Hepatocyte (in vitro differentiated cells): ENCODE measurements around the gene EFNA2. TPM values are rescaled to one million over a fixed set of nuclear protein-coding genes. Genes with fewer than 3 reads are reported as not detected.

Experiments used
- DNase-seq: peaks from one replicate; pipeline ENCODE4 v3.0.0-alpha.2; 2016; ENCODE audit warnings: low spot score
- H2AFZ ChIP-seq: fragments of 200-600 bp; sonication (generic); 2 replicates; pipeline ENCODE4 v1.6.0; 2016; ENCODE audit warnings: antibody characterized with exemption, mild to moderate bottlenecking
- H3K27ac ChIP-seq: fragments of 200-600 bp; sonication (generic); 2 replicates; pipeline ENCODE4 v1.5.1; 2016; ENCODE audit warnings: mild to moderate bottlenecking
- H3K27me3 ChIP-seq: fragments of 200-600 bp; sonication (generic); 2 replicates; pipeline ENCODE4 v1.6.1; 2016
- H3K36me3 ChIP-seq: fragments of 200-600 bp; sonication (generic); replicated peaks from 2 replicates; pipeline ENCODE4 v1.5.1; 2016; ENCODE audit warnings: low read depth; ENCODE audit not compliant: insufficient read depth
- H3K4me1 ChIP-seq: fragments of 200-600 bp; sonication (generic); 2 replicates; pipeline ENCODE4 v1.5.1; 2016; ENCODE audit warnings: mild to moderate bottlenecking, moderate library complexity; ENCODE audit not compliant: insufficient read depth
- H3K4me2 ChIP-seq: fragments of 200-600 bp; sonication (generic); 2 replicates; pipeline ENCODE4 v1.6.0; 2016
- H3K4me3 ChIP-seq: fragments of 200-600 bp; sonication (generic); 2 replicates; pipeline ENCODE4 v1.5.1; 2016; ENCODE audit warnings: mild to moderate bottlenecking
- H3K79me2 ChIP-seq: fragments of 200-600 bp; sonication (generic); 2 replicates; pipeline ENCODE4 v1.6.0; 2017; ENCODE audit warnings: mild to moderate bottlenecking
- H3K9me2 ChIP-seq: fragments of 200-600 bp; sonication (generic); replicated peaks from 2 replicates; pipeline ENCODE4 v1.6.0; 2017; ENCODE audit warnings: mild to moderate bottlenecking; ENCODE audit not compliant: insufficient read depth
- H3K9me3 ChIP-seq: fragments of 200-600 bp; sonication (generic); 2 replicates; pipeline ENCODE4 v1.5.1; 2016; ENCODE audit warnings: low read depth, mild to moderate bottlenecking
- H4K20me1 ChIP-seq: fragments of 200-600 bp; sonication (generic); 2 replicates; pipeline ENCODE4 v1.6.0; 2016; ENCODE audit warnings: mild to moderate bottlenecking; ENCODE audit not compliant: insufficient read depth, poor library complexity, severe bottlenecking
- CTCF ChIP-seq: fragments of 200-600 bp; sonication (generic); IDR thresholded peaks from 2 replicates; pipeline ENCODE4 v1.5.1; 2016; ENCODE audit warnings: antibody characterized with exemption, mild to moderate bottlenecking; ENCODE audit not compliant: poor library complexity
- EZH2 ChIP-seq: fragments of 200-600 bp; sonication (generic); IDR thresholded peaks from 2 replicates; pipeline ENCODE4 v1.6.1; 2016; ENCODE audit warnings: antibody characterized with exemption, mild to moderate bottlenecking, borderline replicate concordance
- EZH2phosphoT487 ChIP-seq: fragments of 200-600 bp; sonication (generic); IDR thresholded peaks from one replicate; pipeline ENCODE4 v1.6.1; 2018; ENCODE audit warnings: antibody characterized with exemption, mild to moderate bottlenecking, low read depth, moderate library complexity; ENCODE audit not compliant: unreplicated experiment, severe bottlenecking
- WGBS: methylation state at CpG from one replicate; pipeline ENCODE4 v1.1.6; 2016; ENCODE audit warnings: low lambda C conversion rate; ENCODE audit errors: missing lambda C conversion rate; 5-methylcytosine and 5-hydroxymethylcytosine counted together
- polyA plus RNA-seq: library from polyadenylated mRNA; unstranded; fragments of >200 nt; fragmentation: Nextera tagmentation; extraction: Ambion mirVana; gene quantifications from 2 replicates; pipeline ENCODE4 v1.2.1, GENCODE V29; 2016
- total RNA-seq: library from RNA; depleted of rRNA; stranded (reverse); fragments of >200 nt; gene quantifications from 2 replicates; pipeline ENCODE4 v1.2.3, GENCODE V29; 2014

EFNA2 gene
- total and polyA plus RNA-seq, 2 experiments from 2014 or later, result 1.3 to 14.2 TPM

- no peaks in the 10 kb centered on the region for H3K9me3 ChIP-seq
- WGBS, result 3% methylated on average over 11 of the region's 87 CpGs
- peak within 1 kb of the TSS; percentile 100 for H3K4me2 ChIP-seq
- H2AFZ ChIP-seq, result peak within 1 kb of the TSS; percentile 26
- DNase-seq, result peak; percentile 84
- peaks cover 14% of the 10 kb centered on the region for H3K79me2 ChIP-seq
- no peak for TF ChIP-seq CTCF
- TF ChIP-seq EZH2phosphoT487, result no peak
- no peak for TF ChIP-seq EZH2
- peak within 1 kb of the TSS; percentile 97 for H3K4me3 ChIP-seq
- no peaks in the 10 kb centered on the region for H3K36me3 ChIP-seq
- no peaks in the 10 kb centered on the region for H3K9me2 ChIP-seq
- H3K27me3 ChIP-seq, result no peaks in the 10 kb centered on the region
- no peaks in the 10 kb centered on the region for H4K20me1 ChIP-seq
- H3K27ac ChIP-seq, result peak within 1 kb of the TSS; percentile 46
- peaks cover 25% of the 10 kb centered on the region for H3K4me1 ChIP-seq
Observed at GRCh38 chr19:1237754-1238368, 47.8 kb upstream of the EFNA2 start, which contains the start of gene CBARP. TSS of gene CBARP (minus strand) at chr19:1238005. CDS start at chr19:1236100, 1,905 bp downstream.

- Histone ChIP-seq H4K20me1 (no peaks in the 10 kb centered on the region), H3K27ac (peak overlapping the region; percentile 46), H3K79me2 (peaks cover 21% of the 10 kb centered on the region), H3K4me3 (no peak overlapping the region), H3K4me2 (peak overlapping the region; percentile 88), H3K36me3 (no peaks in the 10 kb centered on the region), H3K9me3 (no peaks in the 10 kb centered on the region), H3K27me3 (no peaks in the 10 kb centered on the region), H2AFZ (no peak overlapping the region), H3K9me2 (no peaks in the 10 kb centered on the region), H3K4me1 (peaks cover 22% of the 10 kb centered on the region)
- 83% methylated on average over 33 of the region's 34 CpGs for WGBS
- no peak for DNase-seq
- TF ChIP-seq CTCF (no peak), EZH2phosphoT487 (no peak), EZH2 (no peak)
Observed at GRCh38 chr19:1238369-1239303, 47.0 kb upstream of the EFNA2 start.

GRCh38 chr19:1239420-1239795, 46.3 kb upstream of the EFNA2 start:
- no peak for TF ChIP-seq CTCF
- no peak for TF ChIP-seq EZH2phosphoT487
- no peak for TF ChIP-seq EZH2
- no peak overlapping the region for H3K4me3 ChIP-seq
- H3K36me3 ChIP-seq, result no peaks in the 10 kb centered on the region
- no peaks in the 10 kb centered on the region for H3K9me3 ChIP-seq
- H3K4me1 ChIP-seq, result peaks cover 29% of the 10 kb centered on the region
- H2AFZ ChIP-seq, result no peak overlapping the region
- peaks cover 25% of the 10 kb centered on the region for H3K79me2 ChIP-seq
- DNase-seq, result no peak
- 88% methylated on average over 10 of the region's 11 CpGs for WGBS
- H3K9me2 ChIP-seq, result no peaks in the 10 kb centered on the region
- H4K20me1 ChIP-seq, result no peaks in the 10 kb centered on the region
- peak overlapping the region; percentile 97 for H3K4me2 ChIP-seq
- H3K27me3 ChIP-seq, result no peaks in the 10 kb centered on the region
- peak overlapping the region; percentile 91 for H3K27ac ChIP-seq
